NT2/D1 (cell line): ENCODE measurements around the gene DNAAF5.
"Not testable (repeated sequence)": the region's sequence is repeated elsewhere in the genome, so short reads cannot be mapped to it uniquely, and the experiment has no call there.

Source experiments
- DNase-seq: peaks from one replicate; pipeline ENCODE4 v3.0.0-alpha.2; 2011; ENCODE audit warnings: low read depth, low spot score
- H3K27me3 ChIP-seq: 2 replicates; pipeline ENCODE4 v1.6.0; 2011; ENCODE audit warnings: mild to moderate bottlenecking; ENCODE audit not compliant: insufficient read length, insufficient read depth
- H3K36me3 ChIP-seq: 2 replicates; pipeline ENCODE4 v1.6.1; 2011; ENCODE audit warnings: mild to moderate bottlenecking, low read length, mixed read lengths; ENCODE audit not compliant: insufficient read depth, insufficient read length
- H3K4me1 ChIP-seq: 2 replicates; pipeline ENCODE4 v1.5.1; 2011; ENCODE audit not compliant: insufficient read depth, insufficient read length
- H3K4me3 ChIP-seq: 2 replicates; pipeline ENCODE4 v1.5.1; 2011; ENCODE audit warnings: low read depth; ENCODE audit not compliant: insufficient read length
- H3K9ac ChIP-seq: 2 replicates; pipeline ENCODE4 v1.6.0; 2011; ENCODE audit warnings: low read depth; ENCODE audit not compliant: insufficient read length
- H3K9me3 ChIP-seq: 2 replicates; pipeline ENCODE4 v1.5.1; 2011; ENCODE audit warnings: mild to moderate bottlenecking, low read length; ENCODE audit not compliant: insufficient read depth
- SUZ12 ChIP-seq: IDR thresholded peaks from 2 replicates; pipeline ENCODE4 v1.6.1; 2011; ENCODE audit not compliant: insufficient read length, insufficient read depth; ENCODE audit errors: extremely low read depth
- YY1 ChIP-seq: IDR thresholded peaks from 2 replicates; pipeline ENCODE4 v1.6.1; 2011; ENCODE audit not compliant: insufficient read length, insufficient read depth
- ZNF274 ChIP-seq: IDR thresholded peaks from 2 replicates; pipeline ENCODE4 v1.6.1; 2011; ENCODE audit warnings: mild to moderate bottlenecking, low read depth, low read length

Gene DNAAF5

DNA sequence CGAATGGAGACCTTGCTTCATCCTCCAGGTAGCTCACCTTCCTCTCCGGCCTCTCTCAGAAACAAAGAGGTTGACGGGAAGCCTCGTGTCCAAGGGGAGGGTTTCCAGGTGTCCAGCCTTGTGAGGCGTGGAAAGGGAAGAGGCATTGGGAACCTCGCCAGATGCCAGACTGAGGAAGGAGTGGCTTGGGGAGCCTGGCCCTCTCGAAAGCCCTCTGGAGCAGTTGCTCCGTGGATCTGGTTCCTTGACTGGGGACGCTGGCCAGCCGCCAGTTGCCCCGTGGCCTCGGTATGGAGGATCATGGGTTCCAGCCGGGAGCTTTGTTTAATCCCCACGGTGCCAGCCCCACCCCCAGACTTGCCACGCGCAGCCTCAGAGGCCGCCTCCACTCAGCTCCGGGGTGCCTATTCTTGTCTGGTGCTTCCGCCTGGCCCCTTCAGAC is 75.5 kb downstream of the DNAAF5 start:
- H3K9me3 ChIP-seq = no peaks in the 10 kb centered on the region; the same call in 1 of the 2 replicates

DNA sequence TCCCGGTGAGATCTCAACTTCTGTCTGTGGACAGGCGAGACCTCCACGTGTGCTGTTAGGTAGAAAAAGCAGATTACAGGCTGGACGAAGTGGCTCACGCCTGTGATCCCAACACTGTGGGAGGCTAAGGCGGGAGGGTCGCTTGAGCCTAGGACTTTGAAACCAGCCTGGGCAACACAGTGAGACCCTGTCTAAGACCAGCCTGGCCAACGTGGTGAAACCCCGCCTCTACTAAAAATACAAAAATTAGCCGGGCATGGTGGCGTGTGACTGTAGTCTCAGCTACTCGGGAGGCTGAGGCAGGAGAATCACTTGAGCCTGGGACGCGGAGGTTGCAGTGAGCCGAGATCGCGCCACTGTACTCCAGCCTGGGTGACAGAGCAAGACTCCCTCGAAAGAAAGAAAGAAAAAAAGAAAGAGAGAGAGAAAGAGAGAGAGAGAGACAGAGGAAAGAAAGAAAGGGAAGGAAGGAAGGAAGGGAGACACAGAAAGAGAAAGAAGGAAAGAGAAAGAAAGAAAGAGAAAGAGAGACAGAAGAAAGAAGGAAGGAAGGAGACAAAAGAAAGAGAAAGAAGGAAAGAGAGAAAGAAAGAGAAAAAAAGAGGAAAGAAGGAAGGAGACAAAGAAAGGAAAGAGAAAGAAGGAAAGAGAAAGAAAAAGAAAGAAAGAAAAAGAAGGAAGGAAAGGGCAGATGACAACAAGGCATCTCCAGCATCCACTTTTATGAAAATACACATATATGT is 76.2 kb downstream of the DNAAF5 start:
- peak overlapping the region; percentile 18 for H3K9ac ChIP-seq
- TF ChIP-seq ZNF274 = no peak
- TF ChIP-seq SUZ12 = no peak
- no peak for TF ChIP-seq YY1

More for the DNA sequence above, 75.5 kb downstream of the DNAAF5 start:
- TF ChIP-seq ZNF274 = no peak
- no peak for TF ChIP-seq SUZ12
- TF ChIP-seq YY1 = no peak
- Histone ChIP-seq H3K4me3 (no peak overlapping the region), H3K9ac (no peak overlapping the region), H3K36me3 (peaks cover 2% of the 10 kb centered on the region), H3K4me1 (peaks cover 8% of the 10 kb centered on the region), H3K27me3 (no peaks in the 10 kb centered on the region)
- no peak for DNase-seq

DNA sequence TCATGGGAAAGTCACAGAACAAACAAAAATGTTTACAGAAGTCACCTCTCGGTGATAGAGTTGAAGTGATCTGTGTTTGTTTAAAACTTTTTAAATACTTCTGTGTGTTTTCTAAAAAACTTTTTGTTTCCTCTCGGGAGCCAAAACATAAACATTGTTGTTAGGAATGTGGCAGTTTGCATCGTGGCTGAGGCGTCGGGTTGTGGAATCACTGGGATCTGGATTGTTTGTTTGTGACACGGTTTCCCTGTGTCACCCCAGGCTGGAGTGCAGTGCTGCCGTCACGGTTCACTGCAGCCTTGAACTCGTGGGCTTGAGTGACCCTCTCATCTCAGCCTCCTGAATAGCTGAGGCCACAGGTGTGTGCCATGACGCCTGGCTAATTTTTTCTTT is 76.7 kb downstream of the DNAAF5 start:
- Histone ChIP-seq H3K27me3 (no peaks in the 10 kb centered on the region), H3K9me3 (peaks cover 2% of the 10 kb centered on the region; the same call in 1 of the 2 replicates), H3K36me3 (no peaks in the 10 kb centered on the region), H3K9ac (no peak overlapping the region), H3K4me3 (no peak overlapping the region), H3K4me1 (peaks cover 4% of the 10 kb centered on the region)
- DNase-seq = no peak
- no peak for TF ChIP-seq YY1
- TF ChIP-seq SUZ12 = no peak
- no peak for TF ChIP-seq ZNF274

More for the DNA sequence above, 76.2 kb downstream of the DNAAF5 start:
- Histone ChIP-seq H3K4me1 (peaks cover 6% of the 10 kb centered on the region), H3K36me3 (peaks cover 2% of the 10 kb centered on the region), H3K27me3 (no peaks in the 10 kb centered on the region), H3K4me3 (no peak overlapping the region), H3K9me3 (no peaks in the 10 kb centered on the region; the same call in 1 of the 2 replicates)
- DNase-seq = no peak

DNA sequence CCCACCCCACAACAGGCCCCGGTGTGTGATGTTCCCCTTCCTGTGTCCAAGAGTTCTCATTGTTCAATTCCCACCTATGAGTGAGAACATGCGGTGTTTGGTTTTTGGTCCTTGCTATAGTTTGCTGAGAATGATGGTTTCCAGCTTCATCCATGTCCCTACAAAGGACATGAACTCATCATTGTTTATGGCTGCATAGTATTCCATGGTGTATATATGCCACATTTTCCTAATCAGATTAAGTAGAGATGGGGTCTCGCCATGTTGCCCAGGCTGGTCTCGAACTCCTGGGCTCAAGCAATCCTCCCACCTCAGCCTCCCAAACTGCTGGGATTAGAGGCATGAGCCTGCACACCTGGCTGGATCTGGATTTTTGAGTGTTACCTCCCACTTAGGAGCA is 77.3 kb downstream of the DNAAF5 start:
- H3K36me3 ChIP-seq, DNase-seq, H3K4me3 ChIP-seq, H3K4me1 ChIP-seq, H3K9ac ChIP-seq, H3K27me3 ChIP-seq, H3K9me3 ChIP-seq: not testable (repeated sequence)

DNA sequence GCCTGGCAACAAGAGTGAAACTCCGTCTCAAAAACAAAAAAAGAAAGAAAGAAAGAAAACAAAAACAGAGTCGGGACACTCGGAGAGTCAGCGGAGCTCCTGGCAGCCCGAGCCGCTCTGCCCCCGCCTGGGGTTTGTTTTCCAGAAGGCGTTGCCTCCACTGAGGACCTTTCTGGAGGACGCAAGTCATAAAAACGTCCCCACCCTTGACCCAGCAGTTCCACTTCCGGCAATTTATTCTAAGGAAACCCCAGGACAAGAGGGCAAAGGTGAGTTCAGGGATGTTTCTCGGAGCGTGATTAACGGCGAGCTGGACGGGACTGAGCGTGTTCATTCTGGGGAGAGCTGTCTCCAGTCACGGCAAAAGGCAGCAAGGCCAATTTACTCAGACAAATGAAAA is 78.8 kb downstream of the DNAAF5 start:
- H3K27me3 ChIP-seq = no peaks in the 10 kb centered on the region

DNA sequence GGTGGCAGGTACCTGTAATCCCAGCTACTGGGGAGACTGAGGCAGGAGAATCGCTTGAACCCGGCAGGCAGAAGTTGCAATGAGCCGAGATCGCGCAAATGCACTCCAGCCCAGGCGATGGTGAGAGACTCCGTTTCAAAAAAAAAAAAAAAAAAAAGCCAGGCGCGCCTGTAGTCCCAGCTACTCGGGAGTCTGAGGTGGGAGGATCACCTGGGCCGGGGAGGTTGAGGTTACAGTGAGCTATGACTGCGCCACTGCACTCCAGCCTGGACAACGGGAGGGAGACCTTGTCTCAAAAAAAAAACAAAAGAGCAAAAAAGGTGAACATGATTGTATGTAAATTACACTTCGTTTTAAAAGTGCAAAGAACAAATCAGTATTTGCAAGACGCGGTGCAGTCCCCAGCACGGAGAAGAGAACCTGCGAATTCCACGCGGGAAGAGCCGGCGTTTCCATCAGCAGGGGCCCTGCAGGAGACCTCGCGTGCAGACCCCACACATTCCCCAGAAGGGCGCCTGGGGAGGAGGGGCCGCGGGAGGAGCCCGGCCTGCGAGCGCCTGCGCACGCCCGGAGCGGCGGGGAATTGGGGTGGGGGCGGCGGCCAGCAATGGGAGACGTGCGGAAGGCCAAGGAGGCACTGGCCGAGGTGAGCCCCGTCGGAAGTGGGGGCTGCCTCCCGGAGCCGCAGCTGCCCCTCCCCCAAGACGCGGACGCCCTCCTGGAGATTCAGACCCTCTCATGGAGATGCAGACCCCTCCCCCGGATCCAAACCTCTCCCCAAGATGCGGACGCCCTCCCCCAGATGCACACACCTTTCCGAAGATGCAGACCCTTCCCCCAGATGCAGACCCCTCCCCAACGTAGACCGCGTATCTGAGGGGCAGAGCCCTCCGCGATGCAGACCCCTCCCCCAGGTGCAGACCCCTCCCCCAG is 89.1 kb downstream of the DNAAF5 start:
- peak; percentile 74 for DNase-seq
- peaks cover 2% of the 10 kb centered on the region for H3K36me3 ChIP-seq
- peak overlapping the region; percentile 65 for H3K4me3 ChIP-seq
- peaks cover under 1% of the 10 kb centered on the region; the same call in 1 of the 2 replicates for H3K9me3 ChIP-seq
- TF ChIP-seq YY1 (no peak), SUZ12 (no peak), ZNF274 (no peak)
- H3K4me1 ChIP-seq = peaks cover 18% of the 10 kb centered on the region
- peak overlapping the region; percentile 86 for H3K9ac ChIP-seq
- H3K27me3 ChIP-seq = no peaks in the 10 kb centered on the region

More for the DNA sequence above, 78.8 kb downstream of the DNAAF5 start:
- H3K9me3 ChIP-seq = peaks cover 5% of the 10 kb centered on the region; the same call in 1 of the 2 replicates
- H3K4me3 ChIP-seq = no peak overlapping the region
- H3K36me3 ChIP-seq = no peaks in the 10 kb centered on the region
- peaks cover 2% of the 10 kb centered on the region for H3K4me1 ChIP-seq
- TF ChIP-seq ZNF274 (no peak), SUZ12 (no peak), YY1 (no peak)
- no peak overlapping the region for H3K9ac ChIP-seq
- DNase-seq = no peak

DNA sequence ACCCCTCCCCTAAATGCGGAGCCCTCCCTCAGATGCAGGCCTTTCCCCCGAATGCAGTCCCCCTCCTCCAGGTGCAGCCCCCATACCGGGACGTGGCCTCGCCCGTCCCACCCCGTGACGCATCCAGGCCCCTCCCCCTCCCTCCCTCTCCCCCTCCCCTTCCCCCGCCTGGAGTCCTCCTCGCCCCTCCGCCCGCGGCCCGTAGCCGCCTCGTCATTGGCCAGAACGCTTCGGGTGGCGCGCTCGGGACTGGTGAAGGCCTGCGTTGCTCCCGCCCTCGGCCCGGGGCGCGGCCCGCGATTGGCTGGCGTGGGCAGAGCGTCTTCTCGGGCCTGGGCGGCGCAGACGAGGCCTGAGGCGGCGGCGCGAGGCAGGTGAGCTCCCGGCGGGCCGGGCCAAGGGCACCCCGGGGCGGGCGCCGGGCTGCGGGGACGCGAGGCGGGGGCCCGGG is 89.8 kb downstream of the DNAAF5 start:
- no peaks in the 10 kb centered on the region for H3K9me3 ChIP-seq
- TF ChIP-seq YY1 = no peak
- peak overlapping the region; percentile 96 for H3K9ac ChIP-seq
- H3K27me3 ChIP-seq = no peaks in the 10 kb centered on the region
- peak; percentile 99 for DNase-seq
- H3K4me3 ChIP-seq = peak overlapping the region; percentile 78
- peaks cover 4% of the 10 kb centered on the region for H3K36me3 ChIP-seq
- peaks cover 18% of the 10 kb centered on the region for H3K4me1 ChIP-seq
